ENCODE results near the gene GRHL1.

- TF ChIP-seq CTCF (IDR thresholded peaks at IDR 0.05; ENCODE audit: insufficient read depth, low read length, poor library complexity, severe bottlenecking) (no peak), EZH2phosphoT487 (conservative IDR thresholded peaks at IDR 0.05; ENCODE audit: low read length) (no peak)
These were observed 77.0 kb downstream of the GRHL1 start for GRCh38 chr2:10028407-10028987.

Measured in SU-DHL-6 (cell line).